GM19468 (cell line): ENCODE results near the gene BAAT.
"Not testable (repeated sequence)": the region's sequence is repeated elsewhere in the genome, so short reads cannot be mapped to it uniquely, and the experiment has no call there.

Source experiments
- ATAC-seq: cut with Tn5 transposase; IDR thresholded peaks from one replicate; pipeline ENCODE4 v1.9.1; 2021; ENCODE audit warnings: mild to moderate bottlenecking, moderate library complexity, moderate number of reproducible peaks; ENCODE audit not compliant: unreplicated experiment; ENCODE audit errors: extremely low read depth

The BAAT gene

GRCh38 chr9:101366038-101366756 is 18.6 kb downstream of the BAAT start:
- no peak for ATAC-seq

- no peak for ATAC-seq
These were observed 19.6 kb downstream of the BAAT start for GRCh38 chr9:101365181-101365580.

- no peak for ATAC-seq
These were observed 22.4 kb downstream of the BAAT start for GRCh38 chr9:101362450-101362849.

GRCh38 chr9:101360647-101361046 is 24.2 kb downstream of the BAAT start:
- no peak for ATAC-seq

GRCh38 chr9:101359679-101360078 is 25.1 kb downstream of the BAAT start:
- ATAC-seq: no peak

GRCh38 chr9:101356619-101357018 is 28.2 kb downstream of the BAAT start:
- no peak for ATAC-seq

GRCh38 chr9:101354765-101355708 is 29.8 kb downstream of the BAAT start:
- ATAC-seq: no peak

- no peak for ATAC-seq
These were observed 30.6 kb downstream of the BAAT start for GRCh38 chr9:101354143-101354764.

- no peak for ATAC-seq
These were observed 31.1 kb downstream of the BAAT start for GRCh38 chr9:101353683-101354082.

GRCh38 chr9:101352892-101353463 is 31.8 kb downstream of the BAAT start:
- no peak for ATAC-seq

GRCh38 chr9:101350285-101350684 is 34.5 kb downstream of the BAAT start:
- ATAC-seq: no peak

- no peak for ATAC-seq
These were observed 42.2 kb downstream of the BAAT start for GRCh38 chr9:101342595-101342994.

GRCh38 chr9:101341958-101342357 is 42.8 kb downstream of the BAAT start:
- ATAC-seq: no peak

- no peak for ATAC-seq
These were observed 47.6 kb downstream of the BAAT start for GRCh38 chr9:101337237-101337636.

GRCh38 chr9:101336091-101336490 is 48.7 kb downstream of the BAAT start:
- ATAC-seq: no peak

GRCh38 chr9:101333926-101334702 is 50.7 kb downstream of the BAAT start:
- ATAC-seq: no peak

GRCh38 chr9:101333490-101333889 is 51.3 kb downstream of the BAAT start:
- no peak for ATAC-seq

- ATAC-seq: no peak
These were observed 52.4 kb downstream of the BAAT start for GRCh38 chr9:101332362-101332761.

- ATAC-seq: not testable (repeated sequence)
These were observed 57.3 kb downstream of the BAAT start for GRCh38 chr9:101327422-101327909.

GRCh38 chr9:101326501-101326900 is 58.3 kb downstream of the BAAT start:
- ATAC-seq: no peak
